Parathyroid adenoma (tissue), 2 donors: Measurements from ENCODE around the gene RLF.

Source experiments
- H2AFZ ChIP-seq: fragments of 300-600 bp; sonication (generic); one replicate; pipeline ENCODE4 v1.7.0; 2017; ENCODE audit warnings: antibody characterized with exemption, mild to moderate bottlenecking
- H3K27ac ChIP-seq: fragments of 300-600 bp; sonication (generic); one replicate; pipeline ENCODE4 v1.7.0; 2017
- H3K27me3 ChIP-seq: fragments of 300-600 bp; sonication (generic); one replicate; pipeline ENCODE4 v1.7.0; 2017; ENCODE audit warnings: low read length; ENCODE audit not compliant: control insufficient read depth, insufficient read depth
- H3K36me3 ChIP-seq: fragments of 300-600 bp; sonication (generic); one replicate; pipeline ENCODE4 v1.7.0; 2017; ENCODE audit warnings: low read length; ENCODE audit not compliant: control insufficient read depth, insufficient read depth
- H3K4me1 ChIP-seq: fragments of 300-600 bp; sonication (generic); one replicate; pipeline ENCODE4 v1.7.0; 2017; ENCODE audit warnings: control low read depth
- H3K4me2 ChIP-seq: fragments of 300-600 bp; sonication (generic); one replicate; pipeline ENCODE4 v1.7.0; 2017; ENCODE audit warnings: low read length
- H3K4me3 ChIP-seq: fragments of 300-600 bp; sonication (generic); one replicate; pipeline ENCODE4 v1.7.0; 2017; ENCODE audit warnings: low read depth, low read length
- H3K79me2 ChIP-seq: fragments of 300-600 bp; sonication (generic); one replicate; pipeline ENCODE4 v1.7.0; 2017; ENCODE audit warnings: control low read depth
- H3K9ac ChIP-seq: fragments of 300-600 bp; sonication (generic); one replicate; pipeline ENCODE4 v1.7.0; 2017; ENCODE audit warnings: mild to moderate bottlenecking
- H3K9me3 ChIP-seq: fragments of 300-600 bp; sonication (generic); one replicate; pipeline ENCODE4 v1.7.0; 2017; ENCODE audit warnings: low read length; ENCODE audit not compliant: control insufficient read depth
- CTCF ChIP-seq: fragments of 300-600 bp; sonication (generic); IDR thresholded peaks from one replicate; pipeline ENCODE4 v1.7.0; 2017; ENCODE audit warnings: antibody characterized with exemption, mild to moderate bottlenecking
- donor health status: primary hyperparathyroidism.

The RLF gene

GRCh38 chr1:40241362-40241761 is 80.2 kb downstream of the RLF start:
- H3K27ac ChIP-seq: no peak overlapping the region
- no peak overlapping the region for H3K4me3 ChIP-seq
- H3K9ac ChIP-seq: no peak overlapping the region
- H3K36me3 ChIP-seq: no peaks in the 10 kb centered on the region
- no peaks in the 10 kb centered on the region for H3K79me2 ChIP-seq
- H3K4me2 ChIP-seq: no peak overlapping the region
- no peaks in the 10 kb centered on the region for H3K9me3 ChIP-seq
- H2AFZ ChIP-seq: no peak overlapping the region
- no peaks in the 10 kb centered on the region for H3K27me3 ChIP-seq
- no peaks in the 10 kb centered on the region for H3K4me1 ChIP-seq
- TF ChIP-seq CTCF: no peak

DNA sequence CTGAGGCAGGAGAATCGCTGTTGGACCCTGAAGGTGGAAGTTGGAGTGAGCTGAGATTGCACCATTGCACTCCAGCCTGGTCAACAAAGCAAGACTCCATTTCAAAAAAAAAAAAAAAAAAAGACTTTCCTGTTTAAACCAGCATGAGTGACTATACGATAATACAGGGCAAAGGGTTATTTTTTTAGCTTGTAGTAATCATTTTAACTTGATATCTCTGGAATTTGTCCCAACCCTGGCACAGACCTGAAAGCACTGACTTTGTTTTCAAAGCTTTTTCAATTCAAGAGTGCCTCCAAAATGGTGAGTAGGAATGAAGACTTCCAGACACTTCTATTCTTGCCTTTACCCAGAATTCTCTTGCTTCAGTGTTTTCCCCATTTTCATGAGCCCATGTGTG is 82.2 kb downstream of the RLF start:
- Histone ChIP-seq H3K4me1 (no peaks in the 10 kb centered on the region), H3K27ac (no peak overlapping the region), H3K4me3 (no peak overlapping the region), H3K36me3 (no peaks in the 10 kb centered on the region), H3K9ac (no peak overlapping the region), H3K9me3 (no peaks in the 10 kb centered on the region), H3K27me3 (no peaks in the 10 kb centered on the region), H2AFZ (no peak overlapping the region), H3K79me2 (no peaks in the 10 kb centered on the region), H3K4me2 (no peak overlapping the region)
- no peak for TF ChIP-seq CTCF

GRCh38 chr1:40244138-40244744 is 83.1 kb downstream of the RLF start:
- Histone ChIP-seq H3K4me3 (no peak overlapping the region), H3K9me3 (no peaks in the 10 kb centered on the region), H3K4me1 (no peaks in the 10 kb centered on the region), H3K27me3 (no peaks in the 10 kb centered on the region), H2AFZ (no peak overlapping the region), H3K9ac (no peak overlapping the region), H3K36me3 (no peaks in the 10 kb centered on the region), H3K4me2 (no peak overlapping the region), H3K79me2 (no peaks in the 10 kb centered on the region), H3K27ac (no peak overlapping the region)
- no peak for TF ChIP-seq CTCF

DNA sequence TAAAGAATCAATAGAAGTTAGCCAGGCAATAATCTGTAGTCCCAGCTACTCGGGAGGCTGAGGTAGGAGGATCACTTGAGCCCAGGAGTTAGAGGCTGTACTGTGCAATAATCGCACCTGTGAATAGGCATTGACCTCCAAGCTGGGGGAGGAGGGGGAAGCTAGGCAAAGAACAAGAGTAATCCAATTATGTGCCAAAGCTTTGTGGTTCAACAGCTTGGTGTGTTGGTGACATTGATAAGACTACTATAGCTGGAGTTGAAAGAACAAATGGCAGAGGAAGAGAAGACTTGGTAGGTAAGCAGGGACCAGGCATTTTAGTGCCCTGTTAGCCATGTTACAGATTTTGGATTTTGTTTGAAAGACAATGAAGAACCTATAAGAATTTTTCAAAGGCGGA is 84.5 kb downstream of the RLF start:
- Histone ChIP-seq H3K9me3 (no peaks in the 10 kb centered on the region), H3K9ac (no peak overlapping the region), H3K4me3 (no peak overlapping the region), H3K36me3 (no peaks in the 10 kb centered on the region), H3K27ac (no peak overlapping the region), H2AFZ (no peak overlapping the region), H3K4me2 (no peak overlapping the region), H3K4me1 (no peaks in the 10 kb centered on the region), H3K79me2 (no peaks in the 10 kb centered on the region), H3K27me3 (no peaks in the 10 kb centered on the region)
- TF ChIP-seq CTCF: no peak

GRCh38 chr1:40247655-40248054 is 86.5 kb downstream of the RLF start, which contains the start of gene TMCO2:
TSS of gene TMCO2 (plus strand) at chr1:40247937. CDS start at chr1:40247994, 57 bp downstream.
- Histone ChIP-seq H3K9ac (no peak within 1 kb of the TSS), H3K9me3 (no peaks in the 10 kb centered on the region), H3K27me3 (no peaks in the 10 kb centered on the region), H3K4me2 (no peak within 1 kb of the TSS), H3K79me2 (no peaks in the 10 kb centered on the region), H3K4me3 (no peak within 1 kb of the TSS), H2AFZ (no peak within 1 kb of the TSS), H3K4me1 (no peaks in the 10 kb centered on the region), H3K27ac (no peak within 1 kb of the TSS), H3K36me3 (no peaks in the 10 kb centered on the region)
- no peak for TF ChIP-seq CTCF
